RWPE2 (cell line): ENCODE data around the gene ANXA6.
A peak's percentile ranks its signal among the peaks of the same experiment; 100 is the strongest.

Source experiments
- ATAC-seq: fragments of 200-7000 bp; cut with Tn5 transposase; 3 replicates; pipeline ENCODE4 v1.9.1; 2021; ENCODE audit warnings: low read depth
- DNase-seq: peaks from one replicate; pipeline ENCODE4 v3.0.0-alpha.2; 2020; ENCODE audit warnings: low spot score
- H3K27ac ChIP-seq: fragments of 450-650 bp; 2 replicates; pipeline ENCODE4 v1.5.1; 2017; ENCODE audit warnings: mild to moderate bottlenecking; ENCODE audit not compliant: poor library complexity, severe bottlenecking
- H3K27me3 ChIP-seq: fragments of 250-450 bp; sonication (Bioruptor Pico); 2 replicates; pipeline ENCODE4 v1.5.1; 2021; ENCODE audit warnings: mild to moderate bottlenecking, moderate library complexity; ENCODE audit not compliant: insufficient read depth, poor library complexity, severe bottlenecking
- H3K36me3 ChIP-seq: fragments of 250-450 bp; sonication (Bioruptor Pico); 2 replicates; pipeline ENCODE4 v1.5.1; 2020; ENCODE audit warnings: low read depth, mild to moderate bottlenecking, moderate library complexity
- H3K4me1 ChIP-seq: fragments of 250-450 bp; sonication (Bioruptor Pico); 2 replicates; pipeline ENCODE4 v1.5.1; 2021; ENCODE audit warnings: mild to moderate bottlenecking, moderate library complexity; ENCODE audit not compliant: insufficient read depth, poor library complexity, severe bottlenecking
- H3K4me3 ChIP-seq: fragments of 250-450 bp; sonication (Bioruptor Pico); 2 replicates; pipeline ENCODE4 v1.5.1; 2021; ENCODE audit warnings: mild to moderate bottlenecking, moderate library complexity; ENCODE audit not compliant: severe bottlenecking
- H3K9me3 ChIP-seq: fragments of 250-450 bp; sonication (Bioruptor Pico); 2 replicates; pipeline ENCODE4 v1.5.1; 2021; ENCODE audit warnings: mild to moderate bottlenecking, moderate library complexity; ENCODE audit not compliant: severe bottlenecking
- TF ChIP-seq, protein P1 (sequence below): fragments of 450-650 bp; IDR thresholded peaks from one replicate; pipeline ENCODE4 v1.5.1; 2017; ENCODE audit warnings: mild to moderate bottlenecking, moderate library complexity; ENCODE audit not compliant: poor library complexity, severe bottlenecking

The ANXA6 gene

DNA sequence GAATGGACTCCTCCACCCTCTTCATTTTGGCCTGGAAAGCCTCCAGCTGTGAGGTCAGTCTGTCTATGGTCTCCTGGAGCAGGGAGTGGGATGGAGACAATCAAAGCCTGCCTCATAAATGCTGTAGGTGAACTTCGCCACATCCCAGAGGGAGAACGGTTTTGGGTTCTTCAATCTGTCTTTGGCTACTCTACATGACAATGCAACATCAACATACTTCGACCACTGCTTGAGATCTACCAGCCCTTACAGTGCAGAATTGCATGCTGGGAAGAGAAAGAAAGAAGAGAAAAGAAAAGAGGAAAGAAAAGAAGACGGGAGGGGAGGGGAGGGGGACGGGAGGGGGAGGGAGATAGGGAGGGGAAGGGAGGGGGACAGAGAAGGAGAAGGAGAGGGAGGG is 28.5 kb upstream of the ANXA6 start:
- no peaks in the 10 kb centered on the region for H3K4me1 ChIP-seq
- H3K27me3 ChIP-seq, result no peaks in the 10 kb centered on the region
- no peak overlapping the region for H3K27ac ChIP-seq
- ATAC-seq (no peak), DNase-seq (no peak)
- TF ChIP-seq, protein P1, sequence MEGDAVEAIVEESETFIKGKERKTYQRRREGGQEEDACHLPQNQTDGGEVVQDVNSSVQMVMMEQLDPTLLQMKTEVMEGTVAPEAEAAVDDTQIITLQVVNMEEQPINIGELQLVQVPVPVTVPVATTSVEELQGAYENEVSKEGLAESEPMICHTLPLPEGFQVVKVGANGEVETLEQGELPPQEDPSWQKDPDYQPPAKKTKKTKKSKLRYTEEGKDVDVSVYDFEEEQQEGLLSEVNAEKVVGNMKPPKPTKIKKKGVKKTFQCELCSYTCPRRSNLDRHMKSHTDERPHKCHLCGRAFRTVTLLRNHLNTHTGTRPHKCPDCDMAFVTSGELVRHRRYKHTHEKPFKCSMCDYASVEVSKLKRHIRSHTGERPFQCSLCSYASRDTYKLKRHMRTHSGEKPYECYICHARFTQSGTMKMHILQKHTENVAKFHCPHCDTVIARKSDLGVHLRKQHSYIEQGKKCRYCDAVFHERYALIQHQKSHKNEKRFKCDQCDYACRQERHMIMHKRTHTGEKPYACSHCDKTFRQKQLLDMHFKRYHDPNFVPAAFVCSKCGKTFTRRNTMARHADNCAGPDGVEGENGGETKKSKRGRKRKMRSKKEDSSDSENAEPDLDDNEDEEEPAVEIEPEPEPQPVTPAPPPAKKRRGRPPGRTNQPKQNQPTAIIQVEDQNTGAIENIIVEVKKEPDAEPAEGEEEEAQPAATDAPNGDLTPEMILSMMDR, result no peak
- no peak overlapping the region for H3K4me3 ChIP-seq
- no peaks in the 10 kb centered on the region for H3K36me3 ChIP-seq
- H3K9me3 ChIP-seq, result no peaks in the 10 kb centered on the region

- TF ChIP-seq, protein P1, result no peak
- DNase-seq (no peak), ATAC-seq (no peak)
- Histone ChIP-seq H3K27ac (no peak overlapping the region), H3K27me3 (no peaks in the 10 kb centered on the region), H3K4me3 (no peak overlapping the region), H3K36me3 (no peaks in the 10 kb centered on the region), H3K4me1 (no peaks in the 10 kb centered on the region), H3K9me3 (no peaks in the 10 kb centered on the region)
Measured at GRCh38 chr5:151184316-151185042, 26.9 kb upstream of the ANXA6 start.

DNA sequence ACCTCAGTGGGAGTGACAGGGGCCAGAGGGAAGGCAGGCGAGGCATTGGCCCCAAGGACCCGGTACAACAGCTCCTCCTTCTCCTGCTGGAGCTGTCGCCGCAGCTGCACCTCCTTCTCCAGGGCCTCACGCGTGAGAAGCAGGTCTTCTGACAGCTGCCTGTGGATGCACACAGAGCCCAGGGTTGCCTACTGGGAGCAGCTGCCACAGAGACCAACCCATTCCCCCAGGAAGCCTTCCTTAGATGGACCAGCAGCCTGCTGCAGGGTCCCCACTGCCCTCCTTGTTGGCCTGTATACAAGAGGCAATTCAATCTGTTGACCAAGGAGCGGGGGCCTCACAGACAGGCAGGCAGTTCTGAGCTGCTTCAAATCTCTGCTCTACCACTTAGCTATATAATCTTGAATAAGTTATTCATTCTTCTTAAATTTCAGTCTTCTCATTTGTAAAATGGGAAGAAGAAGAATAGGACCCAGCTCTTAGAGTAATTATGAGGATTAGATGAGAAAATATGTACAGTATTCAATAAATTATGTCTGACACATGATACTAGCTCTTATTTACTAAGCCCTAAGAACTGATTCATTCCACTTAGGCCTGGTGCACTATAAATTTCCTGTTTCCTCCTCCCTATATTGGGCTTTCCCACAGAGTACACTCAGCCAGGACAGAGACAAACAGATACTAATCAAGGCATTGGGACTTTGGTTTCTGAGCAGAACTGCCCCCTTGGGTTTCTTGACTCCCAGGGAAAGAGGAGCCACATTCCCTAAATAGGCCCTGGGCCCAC is 26.1 kb upstream of the ANXA6 start:
- Histone ChIP-seq H3K27ac (no peak overlapping the region), H3K4me3 (no peak overlapping the region), H3K27me3 (no peaks in the 10 kb centered on the region), H3K36me3 (no peaks in the 10 kb centered on the region), H3K9me3 (no peaks in the 10 kb centered on the region), H3K4me1 (no peaks in the 10 kb centered on the region)
- ATAC-seq, result peak; percentile 51; the same call in 2 of the 3 replicates
- DNase-seq, result no peak
- TF ChIP-seq, protein P1, result no peak

DNA sequence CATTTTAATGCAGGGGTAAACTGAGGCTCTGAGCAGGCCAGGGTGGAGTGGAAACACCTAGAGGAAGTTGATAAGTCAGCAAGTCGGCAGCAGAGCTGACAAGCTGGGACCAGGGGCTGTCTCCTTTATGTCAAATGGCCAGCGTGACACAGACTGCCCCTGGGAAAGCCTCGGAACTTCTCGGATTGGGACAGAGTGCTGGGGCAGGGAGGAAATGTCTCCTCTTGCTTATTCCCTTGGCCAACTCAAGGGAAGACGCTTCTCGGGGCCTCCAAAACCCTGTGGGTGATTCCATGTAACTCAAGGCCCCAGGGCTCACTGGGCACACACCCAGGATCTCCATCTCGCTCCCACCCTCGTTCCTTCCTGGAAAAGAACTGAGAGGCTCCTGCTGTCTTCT is 25.4 kb upstream of the ANXA6 start:
- DNase-seq (no peak), ATAC-seq (no peak)
- Histone ChIP-seq H3K4me1 (no peaks in the 10 kb centered on the region), H3K27me3 (no peaks in the 10 kb centered on the region), H3K36me3 (no peaks in the 10 kb centered on the region), H3K4me3 (no peak overlapping the region), H3K9me3 (no peaks in the 10 kb centered on the region), H3K27ac (no peak overlapping the region)
- TF ChIP-seq, protein P1, result no peak

DNA sequence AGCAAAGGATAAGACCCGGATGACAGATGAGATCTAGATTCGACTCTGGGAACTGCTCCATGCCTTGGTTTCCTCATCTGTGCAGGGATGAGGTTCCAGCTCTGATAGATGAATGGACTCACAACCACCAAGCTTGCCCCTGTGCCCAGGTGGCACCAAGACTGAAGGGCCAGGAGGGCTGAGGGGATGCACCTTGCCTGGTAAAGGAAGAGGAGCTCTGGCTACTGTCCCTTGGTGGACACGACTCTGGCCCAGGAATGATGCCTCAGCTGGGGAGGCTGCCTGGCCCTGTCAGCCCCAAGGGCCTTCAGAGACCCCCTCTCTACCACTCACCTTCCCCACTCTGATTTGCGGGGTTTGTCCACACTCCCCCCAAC is 24.9 kb upstream of the ANXA6 start:
- ATAC-seq (no peak), DNase-seq (no peak)
- TF ChIP-seq, protein P1, result no peak
- no peaks in the 10 kb centered on the region for H3K27me3 ChIP-seq
- no peaks in the 10 kb centered on the region for H3K4me1 ChIP-seq
- no peaks in the 10 kb centered on the region for H3K36me3 ChIP-seq
- no peak overlapping the region for H3K27ac ChIP-seq
- H3K9me3 ChIP-seq, result no peaks in the 10 kb centered on the region
- no peak overlapping the region for H3K4me3 ChIP-seq
